ENCODE results near the gene ACOXL.
"Not testable (repeated sequence)": the region's sequence is repeated elsewhere in the genome, so short reads cannot be mapped to it uniquely, and the experiment has no call there.

The ACOXL gene

DNA sequence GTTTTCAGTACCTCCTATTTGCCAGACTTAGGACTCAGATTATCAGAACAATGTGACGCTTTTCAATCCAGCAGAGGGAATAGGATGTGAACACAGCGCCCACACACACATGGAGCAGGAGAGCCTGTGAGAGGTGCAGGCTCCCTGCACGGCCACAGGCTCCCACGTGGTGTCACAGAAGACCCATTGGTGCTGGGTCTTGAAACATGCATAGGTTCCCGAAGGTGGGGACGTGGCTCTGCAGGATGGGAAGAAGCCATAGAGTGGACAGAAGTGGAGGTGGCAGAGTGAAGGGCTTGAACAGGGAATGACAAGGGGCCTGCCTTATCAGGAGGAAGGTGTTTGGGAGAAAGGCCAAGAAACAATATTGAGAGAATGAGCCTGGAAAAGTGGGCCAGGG is 309.9 kb downstream of the ACOXL start:
- TF ChIP-seq CTCF (IDR thresholded peaks at IDR 0.05; ENCODE audit: borderline replicate concordance, insufficient read depth, low read depth, low read length) = no peak
- no peak overlapping the region for H3K4me3 ChIP-seq (ENCODE audit: low read depth, low read length)

- no peak for TF ChIP-seq CTCF (IDR thresholded peaks at IDR 0.05; ENCODE audit: borderline replicate concordance, insufficient read depth, low read depth, low read length)
- no peak overlapping the region for H3K4me3 ChIP-seq (ENCODE audit: low read depth, low read length)
Measured at GRCh38 chr2:111042772-111043771, 310.7 kb downstream of the ACOXL start.

- no peak overlapping the region for H3K4me3 ChIP-seq (ENCODE audit: low read depth, low read length)
- no peak for TF ChIP-seq CTCF (IDR thresholded peaks at IDR 0.05; ENCODE audit: borderline replicate concordance, insufficient read depth, low read depth, low read length)
Measured at GRCh38 chr2:111044066-111044465, 311.7 kb downstream of the ACOXL start.

DNA sequence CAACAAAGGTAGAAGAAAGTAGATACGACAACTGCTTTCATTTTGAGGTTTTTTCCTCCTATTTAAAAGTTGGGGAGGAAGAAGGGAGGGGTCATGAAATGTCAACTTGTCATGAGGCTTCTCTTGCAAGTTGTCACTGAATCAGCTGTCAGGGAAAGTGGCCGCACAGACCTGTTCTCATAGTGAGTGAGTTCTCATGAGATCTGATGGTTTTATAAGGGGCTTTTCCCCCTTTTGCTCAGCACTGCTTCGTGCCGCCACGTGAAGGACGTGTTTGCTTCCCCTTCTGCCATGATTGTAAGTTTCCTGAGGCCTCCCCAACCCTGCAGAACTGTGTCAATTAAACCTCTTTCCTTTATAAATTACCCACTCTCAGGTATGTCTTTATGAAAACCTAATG is 312.9 kb downstream of the ACOXL start:
- H3K4me3 ChIP-seq (ENCODE audit: low read depth, low read length) = not testable (repeated sequence)

- TF ChIP-seq CTCF (IDR thresholded peaks at IDR 0.05; ENCODE audit: borderline replicate concordance, insufficient read depth, low read depth, low read length) = no peak
- H3K4me3 ChIP-seq (ENCODE audit: low read depth, low read length) = no peak overlapping the region
Measured at GRCh38 chr2:111045771-111046444, 313.5 kb downstream of the ACOXL start.

DNA sequence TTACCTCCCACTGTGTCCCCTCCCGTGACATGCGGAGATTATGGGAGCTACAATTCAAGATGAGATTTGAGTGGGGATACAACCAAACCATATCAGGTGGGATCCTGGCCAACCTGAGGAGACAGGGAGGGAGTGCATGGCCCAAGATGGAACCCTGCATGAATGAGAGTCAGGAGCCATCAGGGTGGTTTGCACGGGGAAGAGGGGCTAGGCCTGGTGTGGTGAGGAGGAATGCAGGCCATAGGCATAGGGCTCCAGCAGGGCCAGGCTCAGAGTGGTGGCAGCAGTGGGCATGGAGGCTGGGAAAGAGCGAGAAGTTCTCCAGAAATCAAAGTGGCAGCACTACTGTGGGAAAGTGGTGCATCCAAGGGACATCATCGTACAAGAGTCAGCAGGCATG is 314.3 kb downstream of the ACOXL start:
- H3K4me3 ChIP-seq (ENCODE audit: low read depth, low read length) = no peak overlapping the region
- TF ChIP-seq CTCF (IDR thresholded peaks at IDR 0.05; ENCODE audit: borderline replicate concordance, insufficient read depth, low read depth, low read length) = no peak

GRCh38 chr2:111048856-111049768 is 316.7 kb downstream of the ACOXL start:
- H3K4me3 ChIP-seq (ENCODE audit: low read depth, low read length) = no peak overlapping the region
- no peak for TF ChIP-seq CTCF (IDR thresholded peaks at IDR 0.05; ENCODE audit: borderline replicate concordance, insufficient read depth, low read depth, low read length)
